GM21737 (cell line): ENCODE data around the gene EPGN.
"Not testable (repeated sequence)": the region's sequence is repeated elsewhere in the genome, so short reads cannot be mapped to it uniquely, and the experiment has no call there.

Experiments used
- ATAC-seq: cut with Tn5 transposase; IDR thresholded peaks from one replicate; pipeline ENCODE4 v1.9.1; 2021; ENCODE audit warnings: mild to moderate bottlenecking, moderate library complexity; ENCODE audit not compliant: unreplicated experiment

The EPGN gene

GRCh38 chr4:74335341-74336021 is 27.2 kb downstream of the EPGN start:
- peak; percentile 87 for ATAC-seq

GRCh38 chr4:74338792-74339333 is 30.6 kb downstream of the EPGN start:
- no peak for ATAC-seq

- no peak for ATAC-seq
Observed at GRCh38 chr4:74339501-74339900, 31.2 kb downstream of the EPGN start.

GRCh38 chr4:74340421-74340820 is 32.2 kb downstream of the EPGN start:
- not testable (repeated sequence) for ATAC-seq

- ATAC-seq, result no peak
Observed at GRCh38 chr4:74344031-74344430, 35.8 kb downstream of the EPGN start.

- no peak for ATAC-seq
Observed at GRCh38 chr4:74353858-74354257, 45.6 kb downstream of the EPGN start.

- ATAC-seq, result no peak
Observed at GRCh38 chr4:74357965-74358364, 49.7 kb downstream of the EPGN start.

- ATAC-seq, result no peak
Observed at GRCh38 chr4:74361671-74362070, 53.4 kb downstream of the EPGN start.

- no peak for ATAC-seq
Observed at GRCh38 chr4:74362347-74362746, 54.1 kb downstream of the EPGN start.

GRCh38 chr4:74364256-74364651 is 56.0 kb downstream of the EPGN start:
- no peak for ATAC-seq

- ATAC-seq, result peak; percentile 43
Observed at GRCh38 chr4:74364652-74365491, 56.6 kb downstream of the EPGN start, which contains the start of gene EREG. Gene EREG (plus strand): TSS chr4:74365145. CDS start chr4:74365309, 164 bp downstream.

GRCh38 chr4:74365761-74366160 is 57.5 kb downstream of the EPGN start:
- ATAC-seq, result no peak
